GM03348 (cell line): Measurements from ENCODE around the gene ABI2.
A peak's percentile ranks its signal among the peaks of the same experiment; 100 is the strongest.

ENCODE experiments used
- DNase-seq: peaks from one replicate; pipeline ENCODE4 v3.0.0; 2012; ENCODE audit warnings: low spot score

ABI2 gene

GRCh38 chr2:203431391-203432185 is 103.4 kb downstream of the ABI2 start:
- DNase-seq = no peak

GRCh38 chr2:203432811-203433210 is 104.6 kb downstream of the ABI2 start:
- no peak for DNase-seq

- no peak for DNase-seq
Measured at GRCh38 chr2:203436496-203436895, 108.3 kb downstream of the ABI2 start.

- no peak for DNase-seq
Measured at GRCh38 chr2:203437511-203437910, 109.3 kb downstream of the ABI2 start.

GRCh38 chr2:203438528-203438927 is 110.3 kb downstream of the ABI2 start:
- no peak for DNase-seq

- no peak for DNase-seq
Measured at GRCh38 chr2:203440671-203441070, 112.5 kb downstream of the ABI2 start.

GRCh38 chr2:203441463-203441862 is 113.3 kb downstream of the ABI2 start:
- DNase-seq = no peak

GRCh38 chr2:203442463-203442862 is 114.3 kb downstream of the ABI2 start:
- no peak for DNase-seq

- no peak for DNase-seq
Measured at GRCh38 chr2:203444738-203445137, 116.5 kb downstream of the ABI2 start.

GRCh38 chr2:203446071-203446481 is 117.9 kb downstream of the ABI2 start:
- peak; percentile 36 for DNase-seq

GRCh38 chr2:203446780-203447179 is 118.6 kb downstream of the ABI2 start:
- DNase-seq = no peak

- DNase-seq = no peak
Measured at GRCh38 chr2:203450561-203450960, 122.4 kb downstream of the ABI2 start.

GRCh38 chr2:203451011-203451410 is 122.8 kb downstream of the ABI2 start:
- DNase-seq = peak; percentile 41

- DNase-seq = no peak
Measured at GRCh38 chr2:203451689-203452088, 123.5 kb downstream of the ABI2 start.

- peak; percentile 66 for DNase-seq
Measured at GRCh38 chr2:203453858-203454451, 125.8 kb downstream of the ABI2 start.

- no peak for DNase-seq
Measured at GRCh38 chr2:203455209-203455608, 127.0 kb downstream of the ABI2 start.

GRCh38 chr2:203461746-203462145 is 133.6 kb downstream of the ABI2 start:
- peak; percentile 18 for DNase-seq

GRCh38 chr2:203462308-203462707 is 134.1 kb downstream of the ABI2 start:
- DNase-seq = no peak

GRCh38 chr2:203463266-203463678 is 135.1 kb downstream of the ABI2 start:
- peak; percentile 24 for DNase-seq

GRCh38 chr2:203469546-203469945 is 141.4 kb downstream of the ABI2 start:
- peak; percentile 9 for DNase-seq

- no peak for DNase-seq
Measured at GRCh38 chr2:203470371-203470770, 142.2 kb downstream of the ABI2 start.

GRCh38 chr2:203471323-203471722 is 143.1 kb downstream of the ABI2 start:
- no peak for DNase-seq

GRCh38 chr2:203476881-203477280 is 148.7 kb downstream of the ABI2 start:
- DNase-seq = no peak

GRCh38 chr2:203480623-203481022 is 152.4 kb downstream of the ABI2 start:
- DNase-seq = no peak
